Sigmoid colon (tissue), 7 donors: Measurements from ENCODE around the gene TSPYL6. TPM values are rescaled to one million over a fixed set of nuclear protein-coding genes. Genes with fewer than 3 reads are reported as not detected.

Experiments used
- DNase-seq: peaks from one replicate; pipeline ENCODE4 v3.0.0-alpha.2; 2019
- H3K27ac ChIP-seq, 4 donors: fragments of 200-600 bp; sonication (generic); one replicate each; pipeline ENCODE4 v1.5.1; 2016 to 2019; ENCODE audit warnings: mild to moderate bottlenecking in 1 of 4
- H3K27me3 ChIP-seq, 3 donors: fragments of 200-600 bp; sonication (generic); one replicate each; pipeline ENCODE4 v1.5.1; 2019; ENCODE audit warnings: mild to moderate bottlenecking in 1 of 3
- H3K36me3 ChIP-seq, 4 donors: fragments of 200-600 bp; sonication (generic); one replicate each; pipeline ENCODE4 v1.5.1; 2016 to 2019
- H3K4me1 ChIP-seq, 4 donors: fragments of 200-600 bp; sonication (generic); one replicate each; pipeline ENCODE4 v1.5.1; 2017 to 2019
- H3K4me3 ChIP-seq, 4 donors: fragments of 200-600 bp; sonication (generic); one replicate each; pipeline ENCODE4 v1.5.1; 2017 to 2019; ENCODE audit warnings: mild to moderate bottlenecking in 2 of 4, moderate library complexity in 1 of 4
- H3K9me3 ChIP-seq, 4 donors: fragments of 200-600 bp in 3 of 4; sonication (generic) in 3 of 4; one replicate each; pipeline versions ENCODE4 v1.5.1 to v1.6.1; 2013 to 2019
- EP300 ChIP-seq, 4 donors: sonication (generic); formaldehyde crosslinking; IDR thresholded peaks; one replicate each; pipeline ENCODE4 v1.6.1; 2017; ENCODE audit warnings: antibody characterized with exemption in 4 of 4
- POLR2A ChIP-seq, 2 donors: fragments of 450-650 bp; IDR thresholded peaks; one replicate each; pipeline ENCODE4 v1.6.1; 2016; ENCODE audit warnings: antibody characterized with exemption in 2 of 2, mild to moderate bottlenecking in 2 of 2, moderate library complexity in 2 of 2
- POLR2AphosphoS5 ChIP-seq, 4 donors: sonication (generic); formaldehyde crosslinking; IDR thresholded peaks; one replicate each; pipeline ENCODE4 v1.6.1; 2017; ENCODE audit warnings: antibody characterized with exemption in 4 of 4
- WGBS, 2 donors: extraction: QIAGEN DNeasy Blood & Tissue Kit; methylation state at CpG; one replicate each; pipeline ENCODE4 v1.1.7; 2013; 5-methylcytosine and 5-hydroxymethylcytosine counted together
- intact Hi-C: fragments of 100-400 bp; cut with DNase I; formaldehyde crosslinking; loops from one replicate; pipeline ENCODE4 v1.15.1; 2023
- polyA plus RNA-seq, 3 donors: library from polyadenylated mRNA; stranded (reverse); fragments of 200-250 nt; gene quantifications; one replicate each; pipeline ENCODE4 v1.2.3, GENCODE V29; 2013
- total RNA-seq, 4 donors: library from RNA; depleted of rRNA; stranded (reverse); fragments of >200 nt; gene quantifications; one replicate each; pipeline ENCODE4 v1.1.0, GENCODE V29; 2016
- TF ChIP-seq, protein P1 (sequence below), 4 experiments: fragments of 450-650 bp in 3 of 4; fragments of 200-600 bp in 1 of 4; IDR thresholded peaks; one replicate each; pipeline ENCODE4 v1.5.1; 2016 to 2019; ENCODE audit warnings: antibody characterized with exemption in 4 of 4, mild to moderate bottlenecking in 3 of 4, moderate library complexity in 2 of 4
- donor health status: healthy with polysubstance abuse.
- donor health status: Bipolar disorder and iron deficiency.
- donor health status: healthy.

Gene TSPYL6
- total and polyA plus RNA-seq, 7 donors, result 0.16 TPM; not detected in 6

- Histone ChIP-seq H3K36me3 (no peaks in the 10 kb centered on the region), H3K4me3 (no peak overlapping the region), H3K27me3 (no peaks in the 10 kb centered on the region), H3K9me3 (no peaks in the 10 kb centered on the region), H3K4me1 (peaks cover 0 to 14% (median 10%) of the 10 kb centered on the region in 4 donors), H3K27ac (no peak overlapping the region)
- no peak for DNase-seq
- TF ChIP-seq, protein P1, sequence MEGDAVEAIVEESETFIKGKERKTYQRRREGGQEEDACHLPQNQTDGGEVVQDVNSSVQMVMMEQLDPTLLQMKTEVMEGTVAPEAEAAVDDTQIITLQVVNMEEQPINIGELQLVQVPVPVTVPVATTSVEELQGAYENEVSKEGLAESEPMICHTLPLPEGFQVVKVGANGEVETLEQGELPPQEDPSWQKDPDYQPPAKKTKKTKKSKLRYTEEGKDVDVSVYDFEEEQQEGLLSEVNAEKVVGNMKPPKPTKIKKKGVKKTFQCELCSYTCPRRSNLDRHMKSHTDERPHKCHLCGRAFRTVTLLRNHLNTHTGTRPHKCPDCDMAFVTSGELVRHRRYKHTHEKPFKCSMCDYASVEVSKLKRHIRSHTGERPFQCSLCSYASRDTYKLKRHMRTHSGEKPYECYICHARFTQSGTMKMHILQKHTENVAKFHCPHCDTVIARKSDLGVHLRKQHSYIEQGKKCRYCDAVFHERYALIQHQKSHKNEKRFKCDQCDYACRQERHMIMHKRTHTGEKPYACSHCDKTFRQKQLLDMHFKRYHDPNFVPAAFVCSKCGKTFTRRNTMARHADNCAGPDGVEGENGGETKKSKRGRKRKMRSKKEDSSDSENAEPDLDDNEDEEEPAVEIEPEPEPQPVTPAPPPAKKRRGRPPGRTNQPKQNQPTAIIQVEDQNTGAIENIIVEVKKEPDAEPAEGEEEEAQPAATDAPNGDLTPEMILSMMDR (IDR thresholded peaks at IDR 0.05), result no peak
- TF ChIP-seq POLR2AphosphoS5 (IDR thresholded peaks at IDR 0.05) (no peak), EP300 (IDR thresholded peaks at IDR 0.05) (no peak), POLR2A (IDR thresholded peaks at IDR 0.05) (no peak)
- 77 to 81% methylated on average over 9 of the region's 9 CpGs for WGBS, 2 donors
- intact Hi-C loops, result no loop called here
Observed at GRCh38 chr2:54290356-54291025, 34.5 kb upstream of the TSPYL6 start.

DNA sequence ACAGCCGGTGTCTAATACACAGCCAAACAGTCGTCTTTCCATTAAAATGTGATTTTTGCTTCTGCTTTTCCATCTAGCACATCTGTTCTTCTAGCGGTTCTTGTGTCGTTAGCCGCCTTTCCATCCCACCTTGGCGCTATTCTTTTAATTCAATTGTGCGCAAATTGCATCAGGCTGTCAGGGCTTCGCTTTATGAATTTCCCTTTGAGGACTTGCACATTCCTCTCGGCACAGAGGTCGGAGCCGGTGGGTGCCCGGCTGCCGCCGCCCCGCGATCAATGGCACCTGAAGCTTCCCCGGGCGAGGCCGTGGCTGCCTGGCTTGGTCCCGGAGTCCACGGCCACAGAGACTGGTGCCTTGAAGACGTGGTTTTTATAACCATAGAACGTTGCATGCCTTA, 33.9 kb upstream of the TSPYL6 start:
- H3K36me3 ChIP-seq, result no peaks in the 10 kb centered on the region
- H3K4me1 ChIP-seq, result peaks cover 0 to 17% (median 12%) of the 10 kb centered on the region in 4 donors
- intact Hi-C loops, result loop anchor here (5.0 kb wide), 1 partner anchor 42 kb away; a partner anchor contains a TSS
- WGBS, 2 donors, result 81 to 91% methylated on average over 23 of the region's 23 CpGs
- H3K4me3 ChIP-seq, result no peak overlapping the region
- no peaks in the 10 kb centered on the region for H3K9me3 ChIP-seq
- no peak for DNase-seq
- TF ChIP-seq, protein P1 (IDR thresholded peaks at IDR 0.05), result no peak
- no peak for TF ChIP-seq POLR2A (IDR thresholded peaks at IDR 0.05)
- TF ChIP-seq POLR2AphosphoS5 (IDR thresholded peaks at IDR 0.05), result no peak
- TF ChIP-seq EP300 (IDR thresholded peaks at IDR 0.05), result no peak
- no peaks in the 10 kb centered on the region for H3K27me3 ChIP-seq
- H3K27ac ChIP-seq, result no peak overlapping the region

DNA sequence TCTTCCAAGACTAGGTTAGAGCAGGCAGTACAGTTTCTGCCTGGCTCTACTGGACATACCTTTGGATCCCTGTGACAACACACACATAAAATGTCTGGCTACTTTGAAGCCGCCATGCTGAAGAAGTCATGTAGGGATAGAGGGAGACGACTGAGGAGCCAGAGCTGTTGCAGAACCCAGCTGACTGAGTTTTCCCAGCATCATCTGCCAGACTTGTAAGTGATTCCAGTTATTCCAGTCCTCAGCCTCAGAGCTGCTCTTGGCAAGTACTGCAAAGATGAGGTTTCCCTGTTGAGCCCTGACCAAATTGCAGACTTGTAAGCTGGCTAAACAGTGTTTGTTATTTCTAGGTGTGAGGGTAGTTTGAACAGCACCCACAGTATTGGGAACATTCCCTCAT, 31.5 kb upstream of the TSPYL6 start:
- WGBS, 2 donors, result 88 to 89% methylated on average over 2 of the region's 2 CpGs
- intact Hi-C loops, result loop anchor here (5.0 kb wide), 1 partner anchor 45 kb away; a partner anchor contains a TSS
- peak; percentile 72 for DNase-seq
- Histone ChIP-seq H3K4me1 (peaks cover 0 to 22% (median 12%) of the 10 kb centered on the region in 4 donors), H3K27me3 (no peaks in the 10 kb centered on the region), H3K9me3 (no peaks in the 10 kb centered on the region), H3K36me3 (no peaks in the 10 kb centered on the region), H3K27ac (peak overlapping the region in 2 of 4 donors; percentile 41 to 53), H3K4me3 (no peak overlapping the region)
- peak in 2 of 4 donors; percentile 52 to 58 for TF ChIP-seq POLR2AphosphoS5 (IDR thresholded peaks at IDR 0.05)
- TF ChIP-seq POLR2A (IDR thresholded peaks at IDR 0.05), result no peak

DNA sequence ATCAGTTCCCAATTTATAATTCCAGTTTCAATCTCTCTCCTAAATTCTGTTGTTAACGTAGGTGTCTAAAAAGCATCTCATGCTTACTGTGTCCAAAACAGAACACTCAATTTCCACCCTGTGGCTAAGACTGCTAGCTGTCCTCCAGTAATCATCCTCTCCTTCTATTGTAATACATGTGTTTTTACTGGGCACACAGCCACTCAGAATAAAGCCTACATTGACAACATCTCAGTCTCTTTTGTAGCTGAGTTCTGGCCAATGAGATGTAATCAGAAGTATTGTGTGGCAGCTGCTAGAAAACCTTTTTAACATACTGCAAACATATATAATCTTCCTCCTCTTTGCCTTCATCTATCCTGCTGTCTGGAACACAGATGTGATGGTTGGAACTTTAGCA, 29.4 kb upstream of the TSPYL6 start:
- DNase-seq, result no peak
- H3K4me1 ChIP-seq, result peaks cover 0 to 22% (median 12%) of the 10 kb centered on the region in 4 donors
- no peaks in the 10 kb centered on the region for H3K36me3 ChIP-seq
- no peaks in the 10 kb centered on the region for H3K9me3 ChIP-seq
- intact Hi-C loops, result loop anchor here (5.0 kb wide), 1 partner anchor 47 kb away; a partner anchor contains a TSS
- peak overlapping the region in 1 of 4 donors; percentile 45 for H3K27ac ChIP-seq
- WGBS, 2 donors, result 96 to 97% methylated on average over 1 of the region's 1 CpG
- no peak overlapping the region for H3K4me3 ChIP-seq
- no peaks in the 10 kb centered on the region for H3K27me3 ChIP-seq
- no peak for TF ChIP-seq POLR2A (IDR thresholded peaks at IDR 0.05)
- TF ChIP-seq, protein P1 (IDR thresholded peaks at IDR 0.05), result no peak
- no peak for TF ChIP-seq EP300 (IDR thresholded peaks at IDR 0.05)

- H3K4me3 ChIP-seq, result no peak overlapping the region
- H3K4me1 ChIP-seq, result peaks cover 0 to 22% (median 12%) of the 10 kb centered on the region in 4 donors
- TF ChIP-seq, protein P1 (IDR thresholded peaks at IDR 0.05), result no peak
- no peak for TF ChIP-seq POLR2AphosphoS5 (IDR thresholded peaks at IDR 0.05)
- no peak for TF ChIP-seq POLR2A (IDR thresholded peaks at IDR 0.05)
- no peak for TF ChIP-seq EP300 (IDR thresholded peaks at IDR 0.05)
- no peaks in the 10 kb centered on the region for H3K9me3 ChIP-seq
- H3K27ac ChIP-seq, result peak overlapping the region in 2 of 4 donors; percentile 33 to 45
- intact Hi-C loops, result loop anchor here (5.0 kb wide), 1 partner anchor 47 kb away; a partner anchor contains a TSS
- no peaks in the 10 kb centered on the region for H3K36me3 ChIP-seq
- 88 to 91% methylated on average over 3 of the region's 3 CpGs for WGBS, 2 donors
- H3K27me3 ChIP-seq, result no peaks in the 10 kb centered on the region
- no peak for DNase-seq
Observed at GRCh38 chr2:54284826-54285225, 28.8 kb upstream of the TSPYL6 start.
